Ishikawa (cell line): ENCODE measurements around the gene MT1A.

ENCODE experiments used
- CEBPB ChIP-seq: IDR thresholded peaks from 2 replicates; pipeline ENCODE4 v1.6.1; 2012
- CREB1 ChIP-seq: IDR thresholded peaks from 2 replicates; pipeline ENCODE4 v1.6.1; 2012; ENCODE audit warnings: low read depth
- EGR1 ChIP-seq: IDR thresholded peaks from 2 replicates; pipeline ENCODE4 v1.6.1; 2012
- EP300 ChIP-seq: IDR thresholded peaks from 2 replicates; pipeline ENCODE4 v1.6.1; 2012; ENCODE audit warnings: borderline replicate concordance
- FOXM1 ChIP-seq: IDR thresholded peaks from 2 replicates; pipeline ENCODE4 v1.6.1; 2012; ENCODE audit warnings: low read depth, borderline replicate concordance
- TAF1 ChIP-seq: IDR thresholded peaks from 2 replicates; pipeline ENCODE4 v1.6.1; 2012; ENCODE audit warnings: low read depth, mild to moderate bottlenecking
- YY1 ChIP-seq: IDR thresholded peaks from 2 replicates; pipeline ENCODE4 v1.6.1; 2012; ENCODE audit warnings: low read depth
- ZBTB7A ChIP-seq: IDR thresholded peaks from 2 replicates; pipeline ENCODE4 v1.6.1; 2012; ENCODE audit warnings: low read depth
- TF ChIP-seq, protein P1 (sequence below): IDR thresholded peaks from 2 replicates; pipeline ENCODE4 v1.6.1; 2012
- TF ChIP-seq, protein P2 (sequence below): IDR thresholded peaks from 2 replicates; pipeline ENCODE4 v1.6.1; 2012
- TF ChIP-seq, protein P3 (sequence below): IDR thresholded peaks from 2 replicates; pipeline ENCODE4 v1.6.1; 2012; ENCODE audit warnings: low read depth, mild to moderate bottlenecking

DNA sequence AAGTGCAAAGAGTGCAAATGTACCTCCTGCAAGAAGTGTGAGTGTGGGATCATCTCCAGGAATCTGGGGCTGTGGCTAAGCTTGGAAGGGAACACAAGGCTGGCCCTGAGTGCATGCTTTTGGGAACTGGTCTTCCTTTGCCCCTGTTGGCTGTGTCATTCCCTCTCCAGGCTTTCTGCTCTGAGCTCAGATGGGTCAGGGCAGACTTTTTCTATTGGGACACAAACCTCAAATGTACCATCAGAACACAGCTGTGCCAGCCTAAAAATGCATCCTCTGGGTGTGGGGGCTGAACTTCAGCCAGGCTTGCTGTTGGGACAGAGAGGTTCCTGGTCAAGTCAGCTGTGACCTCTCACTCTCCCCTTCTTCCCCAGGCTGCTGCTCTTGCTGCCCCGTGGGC, 14.1 kb downstream of the MT1A start:
- TF ChIP-seq CREB1 = no peak
- no peak for TF ChIP-seq EP300
- TF ChIP-seq, protein P1, sequence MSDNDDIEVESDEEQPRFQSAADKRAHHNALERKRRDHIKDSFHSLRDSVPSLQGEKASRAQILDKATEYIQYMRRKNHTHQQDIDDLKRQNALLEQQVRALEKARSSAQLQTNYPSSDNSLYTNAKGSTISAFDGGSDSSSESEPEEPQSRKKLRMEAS = no peak
- TF ChIP-seq YY1 = no peak
- TF ChIP-seq TAF1 = no peak
- no peak for TF ChIP-seq EGR1
- TF ChIP-seq, protein P2, sequence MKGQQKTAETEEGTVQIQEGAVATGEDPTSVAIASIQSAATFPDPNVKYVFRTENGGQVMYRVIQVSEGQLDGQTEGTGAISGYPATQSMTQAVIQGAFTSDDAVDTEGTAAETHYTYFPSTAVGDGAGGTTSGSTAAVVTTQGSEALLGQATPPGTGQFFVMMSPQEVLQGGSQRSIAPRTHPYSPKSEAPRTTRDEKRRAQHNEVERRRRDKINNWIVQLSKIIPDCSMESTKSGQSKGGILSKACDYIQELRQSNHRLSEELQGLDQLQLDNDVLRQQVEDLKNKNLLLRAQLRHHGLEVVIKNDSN = no peak
- no peak for TF ChIP-seq FOXM1
- TF ChIP-seq ZBTB7A = no peak
- no peak for TF ChIP-seq CEBPB
- TF ChIP-seq, protein P3, sequence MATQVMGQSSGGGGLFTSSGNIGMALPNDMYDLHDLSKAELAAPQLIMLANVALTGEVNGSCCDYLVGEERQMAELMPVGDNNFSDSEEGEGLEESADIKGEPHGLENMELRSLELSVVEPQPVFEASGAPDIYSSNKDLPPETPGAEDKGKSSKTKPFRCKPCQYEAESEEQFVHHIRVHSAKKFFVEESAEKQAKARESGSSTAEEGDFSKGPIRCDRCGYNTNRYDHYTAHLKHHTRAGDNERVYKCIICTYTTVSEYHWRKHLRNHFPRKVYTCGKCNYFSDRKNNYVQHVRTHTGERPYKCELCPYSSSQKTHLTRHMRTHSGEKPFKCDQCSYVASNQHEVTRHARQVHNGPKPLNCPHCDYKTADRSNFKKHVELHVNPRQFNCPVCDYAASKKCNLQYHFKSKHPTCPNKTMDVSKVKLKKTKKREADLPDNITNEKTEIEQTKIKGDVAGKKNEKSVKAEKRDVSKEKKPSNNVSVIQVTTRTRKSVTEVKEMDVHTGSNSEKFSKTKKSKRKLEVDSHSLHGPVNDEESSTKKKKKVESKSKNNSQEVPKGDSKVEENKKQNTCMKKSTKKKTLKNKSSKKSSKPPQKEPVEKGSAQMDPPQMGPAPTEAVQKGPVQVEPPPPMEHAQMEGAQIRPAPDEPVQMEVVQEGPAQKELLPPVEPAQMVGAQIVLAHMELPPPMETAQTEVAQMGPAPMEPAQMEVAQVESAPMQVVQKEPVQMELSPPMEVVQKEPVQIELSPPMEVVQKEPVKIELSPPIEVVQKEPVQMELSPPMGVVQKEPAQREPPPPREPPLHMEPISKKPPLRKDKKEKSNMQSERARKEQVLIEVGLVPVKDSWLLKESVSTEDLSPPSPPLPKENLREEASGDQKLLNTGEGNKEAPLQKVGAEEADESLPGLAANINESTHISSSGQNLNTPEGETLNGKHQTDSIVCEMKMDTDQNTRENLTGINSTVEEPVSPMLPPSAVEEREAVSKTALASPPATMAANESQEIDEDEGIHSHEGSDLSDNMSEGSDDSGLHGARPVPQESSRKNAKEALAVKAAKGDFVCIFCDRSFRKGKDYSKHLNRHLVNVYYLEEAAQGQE = no peak
